Measurements from ENCODE around the gene ARVCF.

Gene ARVCF

DNA sequence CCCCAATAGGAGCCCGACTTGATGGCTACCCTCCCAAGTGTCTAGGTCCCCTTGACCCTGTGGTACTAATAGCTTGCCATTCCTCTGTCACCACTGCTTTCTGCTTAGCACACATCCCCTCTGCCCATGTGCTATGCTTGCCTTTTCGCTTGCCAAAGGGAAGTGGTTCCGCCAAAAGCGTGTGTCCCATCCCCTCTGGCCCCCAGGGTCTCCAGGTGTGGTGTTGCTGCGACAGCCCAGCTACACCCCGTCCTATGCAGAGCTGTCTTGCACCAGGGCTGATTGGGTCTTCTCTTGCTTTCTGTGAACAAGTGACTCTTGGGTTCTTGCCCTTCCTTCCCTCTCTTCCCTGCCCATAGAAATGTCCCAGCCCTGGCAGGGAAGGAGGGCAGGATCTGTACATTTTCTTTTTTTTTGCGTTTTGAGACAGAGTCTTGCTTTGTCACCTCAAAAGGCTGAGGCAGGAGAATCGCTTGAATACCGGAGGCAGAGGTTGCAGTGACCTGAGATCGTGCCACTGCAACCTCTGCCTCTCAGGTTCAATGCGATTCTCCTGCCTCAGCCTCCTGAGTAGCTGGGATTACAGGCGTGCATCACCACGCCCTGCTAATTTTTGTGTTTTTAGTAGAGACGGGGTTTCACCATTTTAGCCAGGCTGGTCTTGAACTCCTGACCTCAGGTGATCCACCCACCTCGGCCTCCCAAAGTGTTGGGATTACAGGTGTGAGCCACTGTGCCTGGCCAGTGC is 8.2 kb upstream of the ARVCF start:
- Histone ChIP-seq H3K27me3 (ENCODE audit: insufficient read depth, poor library complexity, severe bottlenecking) (no peaks in the 10 kb centered on the region), H3K4me3 (ENCODE audit: severe bottlenecking) (no peak overlapping the region), H3K36me3 (ENCODE audit: low read depth) (no peaks in the 10 kb centered on the region), H3K27ac (ENCODE audit: poor library complexity, severe bottlenecking) (no peak overlapping the region), H3K9me3 (ENCODE audit: severe bottlenecking) (no peaks in the 10 kb centered on the region), H3K4me1 (ENCODE audit: insufficient read depth, poor library complexity, severe bottlenecking) (no peaks in the 10 kb centered on the region)
- DNase-seq (ENCODE audit: low spot score) (peak; percentile 48), ATAC-seq (ENCODE audit: low read depth) (no peak)
- TF ChIP-seq, protein P1, sequence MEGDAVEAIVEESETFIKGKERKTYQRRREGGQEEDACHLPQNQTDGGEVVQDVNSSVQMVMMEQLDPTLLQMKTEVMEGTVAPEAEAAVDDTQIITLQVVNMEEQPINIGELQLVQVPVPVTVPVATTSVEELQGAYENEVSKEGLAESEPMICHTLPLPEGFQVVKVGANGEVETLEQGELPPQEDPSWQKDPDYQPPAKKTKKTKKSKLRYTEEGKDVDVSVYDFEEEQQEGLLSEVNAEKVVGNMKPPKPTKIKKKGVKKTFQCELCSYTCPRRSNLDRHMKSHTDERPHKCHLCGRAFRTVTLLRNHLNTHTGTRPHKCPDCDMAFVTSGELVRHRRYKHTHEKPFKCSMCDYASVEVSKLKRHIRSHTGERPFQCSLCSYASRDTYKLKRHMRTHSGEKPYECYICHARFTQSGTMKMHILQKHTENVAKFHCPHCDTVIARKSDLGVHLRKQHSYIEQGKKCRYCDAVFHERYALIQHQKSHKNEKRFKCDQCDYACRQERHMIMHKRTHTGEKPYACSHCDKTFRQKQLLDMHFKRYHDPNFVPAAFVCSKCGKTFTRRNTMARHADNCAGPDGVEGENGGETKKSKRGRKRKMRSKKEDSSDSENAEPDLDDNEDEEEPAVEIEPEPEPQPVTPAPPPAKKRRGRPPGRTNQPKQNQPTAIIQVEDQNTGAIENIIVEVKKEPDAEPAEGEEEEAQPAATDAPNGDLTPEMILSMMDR (IDR thresholded peaks at IDR 0.05; ENCODE audit: poor library complexity, severe bottlenecking): no peak

DNA sequence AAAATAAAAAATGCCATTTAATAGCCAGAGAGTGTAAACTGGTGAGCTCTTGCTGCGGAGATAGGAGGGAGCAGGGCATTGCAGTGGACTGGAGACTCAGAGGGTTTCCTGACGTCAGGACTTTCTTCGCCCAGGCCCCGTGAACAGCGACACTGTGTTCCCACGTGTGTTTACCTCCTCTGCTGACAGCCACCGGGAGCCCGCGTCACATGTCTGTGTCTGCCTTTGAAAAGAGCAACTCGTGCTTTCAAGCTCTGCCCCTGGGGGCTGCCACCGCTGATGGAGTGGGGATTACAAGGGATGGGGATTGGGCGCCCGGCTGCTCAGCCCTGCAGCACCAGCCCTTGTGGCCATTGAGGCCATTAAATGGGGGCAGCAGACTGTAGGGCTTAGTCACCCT is 7.6 kb upstream of the ARVCF start:
- Histone ChIP-seq H3K4me1 (ENCODE audit: insufficient read depth, poor library complexity, severe bottlenecking) (no peaks in the 10 kb centered on the region), H3K36me3 (ENCODE audit: low read depth) (no peaks in the 10 kb centered on the region), H3K27ac (ENCODE audit: poor library complexity, severe bottlenecking) (no peak overlapping the region), H3K4me3 (ENCODE audit: severe bottlenecking) (no peak overlapping the region), H3K9me3 (ENCODE audit: severe bottlenecking) (no peaks in the 10 kb centered on the region), H3K27me3 (ENCODE audit: insufficient read depth, poor library complexity, severe bottlenecking) (no peaks in the 10 kb centered on the region)
- DNase-seq (ENCODE audit: low spot score): peak; percentile 47
- ATAC-seq (ENCODE audit: low read depth): no peak
- TF ChIP-seq, protein P1 (IDR thresholded peaks at IDR 0.05; ENCODE audit: poor library complexity, severe bottlenecking): no peak

DNA sequence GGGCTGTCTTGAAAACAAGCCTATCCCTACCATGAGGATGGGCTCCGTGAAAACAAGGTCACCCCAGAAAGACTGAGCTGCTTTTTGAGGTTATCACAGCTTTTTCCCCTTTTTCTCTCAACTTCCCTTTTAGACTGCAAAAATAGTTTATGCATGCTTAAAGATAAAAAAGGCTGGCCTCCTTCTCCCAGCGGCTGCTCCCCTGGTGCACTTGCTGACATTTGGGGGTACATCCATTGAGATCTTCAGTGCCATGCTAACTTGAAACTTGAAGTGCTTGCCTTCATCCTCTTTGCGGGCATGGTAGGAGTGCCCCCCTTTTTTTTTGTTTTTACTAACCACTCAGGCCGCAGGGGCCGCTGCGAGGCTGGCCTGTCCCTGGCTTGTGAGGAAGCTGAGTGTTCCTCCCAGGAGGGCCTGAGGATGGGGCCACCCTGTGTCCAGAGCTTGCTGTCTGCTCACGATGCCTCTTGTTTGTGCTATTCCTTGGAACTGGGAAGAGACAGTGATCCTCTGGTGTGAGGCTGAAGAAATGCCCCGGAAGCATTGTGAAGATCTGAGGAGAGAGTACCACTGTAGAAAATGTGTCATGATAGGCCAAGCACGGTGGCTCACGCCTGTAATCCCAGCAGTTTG is 6.5 kb upstream of the ARVCF start:
- H3K27ac ChIP-seq (ENCODE audit: poor library complexity, severe bottlenecking): no peak overlapping the region
- H3K4me3 ChIP-seq (ENCODE audit: severe bottlenecking): no peak overlapping the region
- H3K9me3 ChIP-seq (ENCODE audit: severe bottlenecking): no peaks in the 10 kb centered on the region
- no peaks in the 10 kb centered on the region for H3K4me1 ChIP-seq (ENCODE audit: insufficient read depth, poor library complexity, severe bottlenecking)
- TF ChIP-seq, protein P1 (IDR thresholded peaks at IDR 0.05; ENCODE audit: poor library complexity, severe bottlenecking): no peak
- DNase-seq (ENCODE audit: low spot score): peak; percentile 17
- no peak for ATAC-seq (ENCODE audit: low read depth)
- no peaks in the 10 kb centered on the region for H3K36me3 ChIP-seq (ENCODE audit: low read depth)
- no peaks in the 10 kb centered on the region for H3K27me3 ChIP-seq (ENCODE audit: insufficient read depth, poor library complexity, severe bottlenecking)

DNA sequence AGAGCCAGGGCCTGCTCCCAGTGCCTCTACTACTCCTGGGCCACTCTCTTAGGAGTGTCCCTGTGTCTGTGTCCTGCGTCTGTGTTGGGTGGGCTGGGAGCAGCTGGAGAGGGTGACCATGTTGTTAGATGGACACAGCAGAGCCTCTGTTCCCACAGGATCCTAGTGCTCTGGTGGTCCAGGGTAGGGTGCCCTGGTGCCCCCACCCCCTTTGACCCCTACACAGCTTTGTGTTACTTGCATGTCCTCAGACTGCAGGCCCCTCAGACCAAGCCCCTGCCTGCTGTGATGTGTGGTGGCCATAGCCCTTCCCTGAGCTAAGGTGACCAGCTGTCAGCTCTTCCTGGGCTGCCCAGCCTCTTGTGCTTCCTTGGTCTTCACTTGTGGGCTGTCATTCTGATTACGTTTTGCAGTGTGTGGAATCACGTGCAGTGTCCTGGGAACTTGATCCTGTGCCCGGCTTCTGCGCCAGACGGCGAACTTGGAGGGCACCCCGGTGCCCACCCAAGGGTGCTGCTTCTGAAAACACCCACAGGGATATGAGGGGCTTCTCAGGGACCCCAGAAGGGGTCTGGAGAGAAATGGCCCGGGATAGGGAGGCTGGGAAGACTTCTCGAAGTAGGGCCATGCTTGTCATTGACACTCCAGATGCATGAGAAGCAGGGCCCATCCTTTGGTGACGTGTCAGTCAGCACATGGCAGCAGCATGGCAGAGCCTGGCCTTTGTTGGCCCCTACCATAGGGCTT is 5.8 kb upstream of the ARVCF start:
- H3K4me3 ChIP-seq (ENCODE audit: severe bottlenecking): no peak overlapping the region
- ATAC-seq (ENCODE audit: low read depth): no peak

More for the DNA sequence above, 5.8 kb upstream of the ARVCF start:
- H3K36me3 ChIP-seq (ENCODE audit: low read depth): no peaks in the 10 kb centered on the region
- no peak overlapping the region for H3K27ac ChIP-seq (ENCODE audit: poor library complexity, severe bottlenecking)
- TF ChIP-seq, protein P1 (IDR thresholded peaks at IDR 0.05; ENCODE audit: poor library complexity, severe bottlenecking): no peak
- H3K27me3 ChIP-seq (ENCODE audit: insufficient read depth, poor library complexity, severe bottlenecking): no peaks in the 10 kb centered on the region
- H3K9me3 ChIP-seq (ENCODE audit: severe bottlenecking): no peaks in the 10 kb centered on the region
- peak; percentile 27 for DNase-seq (ENCODE audit: low spot score)
- no peaks in the 10 kb centered on the region for H3K4me1 ChIP-seq (ENCODE audit: insufficient read depth, poor library complexity, severe bottlenecking)

Measured in RWPE2 (cell line).